ENCODE results near the gene POLR2B.
A peak's percentile ranks its signal among the peaks of the same experiment; 100 is the strongest.

The POLR2B gene

GRCh38 chr4:56941403-56941802, 37.3 kb upstream of the POLR2B start:
- TF ChIP-seq CTCF (conservative IDR thresholded peaks at IDR 0.05; ENCODE audit: low read depth, low read length) = no peak

GRCh38 chr4:56953680-56954520, 24.8 kb upstream of the POLR2B start:
- H3K4me3 ChIP-seq (ENCODE audit: low read depth, low read length) = no peak overlapping the region
- DNase-seq (ENCODE audit: low read depth) = no peak
- TF ChIP-seq CTCF (conservative IDR thresholded peaks at IDR 0.05; ENCODE audit: low read depth, low read length) = no peak

More at GRCh38 chr4:56941403-56941802, 37.3 kb upstream of the POLR2B start:
- no peak overlapping the region for H3K4me3 ChIP-seq (ENCODE audit: low read depth, low read length)
- no peak for DNase-seq (ENCODE audit: low read depth)

- peak; percentile 99 for DNase-seq (ENCODE audit: low read depth)
- H3K4me3 ChIP-seq (ENCODE audit: low read depth, low read length) = peak overlapping the region; percentile 12
- no peak for TF ChIP-seq CTCF (conservative IDR thresholded peaks at IDR 0.05; ENCODE audit: low read depth, low read length)
Measured at GRCh38 chr4:56958111-56958517, 20.6 kb upstream of the POLR2B start.

- H3K4me3 ChIP-seq (ENCODE audit: low read depth, low read length) = no peak overlapping the region
- peak; percentile 24 for DNase-seq (ENCODE audit: low read depth)
- TF ChIP-seq CTCF (conservative IDR thresholded peaks at IDR 0.05; ENCODE audit: low read depth, low read length) = no peak
Measured at GRCh38 chr4:56959100-56959499, 19.6 kb upstream of the POLR2B start.

- TF ChIP-seq CTCF (conservative IDR thresholded peaks at IDR 0.05; ENCODE audit: low read depth, low read length) = no peak
- no peak overlapping the region for H3K4me3 ChIP-seq (ENCODE audit: low read depth, low read length)
- no peak for DNase-seq (ENCODE audit: low read depth)
Measured at GRCh38 chr4:56961107-56961500, 17.6 kb upstream of the POLR2B start.

- DNase-seq (ENCODE audit: low read depth) = no peak
- TF ChIP-seq CTCF (conservative IDR thresholded peaks at IDR 0.05; ENCODE audit: low read depth, low read length) = no peak
- H3K4me3 ChIP-seq (ENCODE audit: low read depth, low read length) = no peak overlapping the region
Measured at GRCh38 chr4:56971383-56971782, 7.3 kb upstream of the POLR2B start.

GRCh38 chr4:56972389-56972788, 6.3 kb upstream of the POLR2B start:
- no peak for DNase-seq (ENCODE audit: low read depth)
- no peak for TF ChIP-seq CTCF (conservative IDR thresholded peaks at IDR 0.05; ENCODE audit: low read depth, low read length)
- no peak overlapping the region for H3K4me3 ChIP-seq (ENCODE audit: low read depth, low read length)
